Lower leg skin (tissue), 3 donors: Measurements from ENCODE around the gene HIGD1B.

Source experiments
- CTCF ChIP-seq, 3 donors: fragments of 450-650 bp; IDR thresholded peaks; one replicate each; pipeline ENCODE4 v1.5.1; 2016; ENCODE audit warnings: antibody characterized with exemption in 3 of 3, mild to moderate bottlenecking in 3 of 3, moderate library complexity in 2 of 3
- POLR2A ChIP-seq, 2 donors: fragments of 450-650 bp; IDR thresholded peaks; one replicate each; pipeline ENCODE4 v1.6.1; 2016 to 2017; ENCODE audit warnings: antibody characterized with exemption in 2 of 2, mild to moderate bottlenecking in 1 of 2, moderate library complexity in 1 of 2

GRCh38 chr17:44862278-44862914 is 14.7 kb downstream of the HIGD1B start:
- TF ChIP-seq CTCF (IDR thresholded peaks at IDR 0.05) (no peak), POLR2A (IDR thresholded peaks at IDR 0.05) (no peak)
